Parathyroid adenoma (tissue), 2 donors: ENCODE data around the gene PPIL4.

ENCODE experiments used
- H2AFZ ChIP-seq: fragments of 300-600 bp; sonication (generic); one replicate; pipeline ENCODE4 v1.7.0; 2017; ENCODE audit warnings: antibody characterized with exemption, mild to moderate bottlenecking
- H3K27ac ChIP-seq: fragments of 300-600 bp; sonication (generic); one replicate; pipeline ENCODE4 v1.7.0; 2017
- H3K27me3 ChIP-seq: fragments of 300-600 bp; sonication (generic); one replicate; pipeline ENCODE4 v1.7.0; 2017; ENCODE audit warnings: low read length; ENCODE audit not compliant: control insufficient read depth, insufficient read depth
- H3K36me3 ChIP-seq: fragments of 300-600 bp; sonication (generic); one replicate; pipeline ENCODE4 v1.7.0; 2017; ENCODE audit warnings: low read length; ENCODE audit not compliant: control insufficient read depth, insufficient read depth
- H3K4me1 ChIP-seq: fragments of 300-600 bp; sonication (generic); one replicate; pipeline ENCODE4 v1.7.0; 2017; ENCODE audit warnings: control low read depth
- H3K4me2 ChIP-seq: fragments of 300-600 bp; sonication (generic); one replicate; pipeline ENCODE4 v1.7.0; 2017; ENCODE audit warnings: low read length
- H3K4me3 ChIP-seq: fragments of 300-600 bp; sonication (generic); one replicate; pipeline ENCODE4 v1.7.0; 2017; ENCODE audit warnings: low read depth, low read length
- H3K79me2 ChIP-seq: fragments of 300-600 bp; sonication (generic); one replicate; pipeline ENCODE4 v1.7.0; 2017; ENCODE audit warnings: control low read depth
- H3K9ac ChIP-seq: fragments of 300-600 bp; sonication (generic); one replicate; pipeline ENCODE4 v1.7.0; 2017; ENCODE audit warnings: mild to moderate bottlenecking
- H3K9me3 ChIP-seq: fragments of 300-600 bp; sonication (generic); one replicate; pipeline ENCODE4 v1.7.0; 2017; ENCODE audit warnings: low read length; ENCODE audit not compliant: control insufficient read depth
- CTCF ChIP-seq: fragments of 300-600 bp; sonication (generic); IDR thresholded peaks from one replicate; pipeline ENCODE4 v1.7.0; 2017; ENCODE audit warnings: antibody characterized with exemption, mild to moderate bottlenecking
- donor health status: primary hyperparathyroidism.

The PPIL4 gene

GRCh38 chr6:149544646-149545257 lies 1.1 kb downstream of the PPIL4 start:
- TF ChIP-seq CTCF: no peak
- peak overlapping the region; percentile 90 for H3K27ac ChIP-seq

GRCh38 chr6:149541139-149541538 lies 4.7 kb downstream of the PPIL4 start:
- Histone ChIP-seq H3K36me3 (no peaks in the 10 kb centered on the region), H3K4me2 (no peak overlapping the region), H3K27me3 (no peaks in the 10 kb centered on the region), H3K9me3 (no peaks in the 10 kb centered on the region), H2AFZ (no peak overlapping the region), H3K27ac (no peak overlapping the region), H3K9ac (no peak overlapping the region), H3K4me3 (no peak overlapping the region), H3K4me1 (no peaks in the 10 kb centered on the region), H3K79me2 (peaks cover 28% of the 10 kb centered on the region)
- TF ChIP-seq CTCF: no peak

More at GRCh38 chr6:149544646-149545257, 1.1 kb downstream of the PPIL4 start:
- H3K4me2 ChIP-seq: peak overlapping the region; percentile 88
- H3K9ac ChIP-seq: no peak overlapping the region
- H2AFZ ChIP-seq: peak overlapping the region; percentile 98
- H3K36me3 ChIP-seq: no peaks in the 10 kb centered on the region
- H3K79me2 ChIP-seq: peaks cover 24% of the 10 kb centered on the region
- no peaks in the 10 kb centered on the region for H3K9me3 ChIP-seq
- H3K4me1 ChIP-seq: no peaks in the 10 kb centered on the region
- H3K27me3 ChIP-seq: no peaks in the 10 kb centered on the region
- peak overlapping the region; percentile 99 for H3K4me3 ChIP-seq

DNA sequence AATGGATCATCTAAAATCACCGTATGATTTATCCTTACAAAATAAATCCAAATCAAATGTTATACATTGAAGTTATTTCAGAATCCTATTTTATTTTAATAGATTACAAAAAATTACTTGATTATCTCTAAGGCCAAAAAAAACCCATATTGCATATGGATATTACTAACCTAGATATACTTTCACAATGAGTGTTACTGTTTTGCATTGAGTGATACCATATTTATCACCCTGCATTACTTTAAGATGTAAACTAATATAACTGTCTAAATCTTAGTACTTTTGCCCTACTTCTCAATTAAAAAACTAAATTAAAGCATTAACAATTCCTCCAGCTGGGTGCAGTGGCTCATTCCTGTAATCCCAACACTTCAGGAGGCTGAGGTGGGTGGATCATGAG lies 11.1 kb downstream of the PPIL4 start:
- Histone ChIP-seq H3K27ac (no peak overlapping the region), H2AFZ (no peak overlapping the region), H3K27me3 (no peaks in the 10 kb centered on the region), H3K4me3 (no peak overlapping the region), H3K4me1 (no peaks in the 10 kb centered on the region), H3K4me2 (no peak overlapping the region), H3K9me3 (no peaks in the 10 kb centered on the region), H3K79me2 (peaks cover 6% of the 10 kb centered on the region), H3K9ac (no peak overlapping the region), H3K36me3 (no peaks in the 10 kb centered on the region)
- TF ChIP-seq CTCF: no peak

DNA sequence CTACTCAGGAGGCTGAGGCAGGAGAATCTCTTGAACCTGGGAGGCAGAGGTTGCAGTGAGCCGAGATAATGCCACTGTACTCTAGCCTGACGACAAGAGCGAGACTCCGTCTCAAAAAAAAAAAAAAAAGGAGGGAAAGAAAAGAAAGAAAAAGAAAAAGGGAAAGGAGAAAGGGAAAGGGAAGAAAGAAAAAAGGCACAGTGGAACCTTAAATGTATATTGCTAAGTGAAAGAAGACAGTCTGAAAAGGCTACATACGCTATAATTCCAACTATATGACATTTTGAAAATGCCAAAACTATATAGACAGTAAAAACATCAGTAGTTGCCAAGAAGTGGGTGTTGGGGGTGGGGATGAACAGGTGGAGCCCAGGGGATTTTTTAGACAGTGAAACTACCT lies 16.2 kb downstream of the PPIL4 start:
- Histone ChIP-seq H3K27me3 (no peaks in the 10 kb centered on the region), H3K4me3 (no peak overlapping the region), H3K27ac (no peak overlapping the region), H3K36me3 (no peaks in the 10 kb centered on the region), H3K4me1 (no peaks in the 10 kb centered on the region), H2AFZ (no peak overlapping the region), H3K9me3 (no peaks in the 10 kb centered on the region), H3K9ac (no peak overlapping the region), H3K79me2 (peaks cover 3% of the 10 kb centered on the region), H3K4me2 (no peak overlapping the region)
- TF ChIP-seq CTCF: no peak

GRCh38 chr6:149515494-149515893 lies 30.3 kb downstream of the PPIL4 start:
- H3K9ac ChIP-seq: no peak overlapping the region
- H3K9me3 ChIP-seq: no peaks in the 10 kb centered on the region
- no peak overlapping the region for H3K4me3 ChIP-seq
- no peaks in the 10 kb centered on the region for H3K79me2 ChIP-seq
- no peaks in the 10 kb centered on the region for H3K36me3 ChIP-seq
- H3K27me3 ChIP-seq: no peaks in the 10 kb centered on the region
- no peak overlapping the region for H3K4me2 ChIP-seq
- H3K27ac ChIP-seq: no peak overlapping the region
- no peak overlapping the region for H2AFZ ChIP-seq
- TF ChIP-seq CTCF: no peak
- H3K4me1 ChIP-seq: no peaks in the 10 kb centered on the region
